PC-3 (cell line): ENCODE results near the gene NTHL1. TPM values are rescaled to one million over a fixed set of nuclear protein-coding genes. Genes with fewer than 3 reads are reported as not detected.

ENCODE experiments used
- ATAC-seq: fragments of 200-7000 bp; cut with Tn5 transposase; 2 replicates; pipeline ENCODE4 v1.9.1; 2020; ENCODE audit warnings: mild to moderate bottlenecking, moderate library complexity
- BruUV-seq: library from RNA; stranded (reverse); fragments of 400-500 nt; replicated peaks from 2 replicates; lab custom pipeline; 2021; lab: Mats Ljungman, UMichigan
- CTCF ChIA-PET: fragments of 300-600 bp; sonication (Branson Sonifier 250); formaldehyde crosslinking; loops from one replicate; lab custom pipeline; 2022; ENCODE audit warnings: antibody characterized with exemption; lab: Charles Lee
- POLR2A ChIA-PET: fragments of 300-600 bp; sonication (Branson Sonifier 250); formaldehyde crosslinking; loops from one replicate; lab custom pipeline; 2022; ENCODE audit warnings: antibody characterized with exemption; ENCODE audit not compliant: unreplicated experiment; lab: Charles Lee
- DNase-seq: peaks from one replicate; pipeline ENCODE4 v3.0.0-alpha.2; 2015
- H2AFZ ChIP-seq: fragments of 300-600 bp; sonication (generic); 2 replicates; pipeline ENCODE4 v1.6.0; 2016; ENCODE audit warnings: antibody characterized with exemption, low read length
- H3F3A ChIP-seq: fragments of 300-600 bp; sonication (generic); one replicate; pipeline ENCODE4 v1.6.0; 2017; ENCODE audit warnings: antibody characterized with exemption, low read length, control low read depth, mild to moderate bottlenecking; ENCODE audit not compliant: unreplicated experiment
- H3K27ac ChIP-seq: fragments of 300-600 bp; sonication (generic); 2 replicates; pipeline ENCODE4 v1.5.1; 2016; ENCODE audit warnings: mild to moderate bottlenecking, low read length
- H3K27me3 ChIP-seq: fragments of 300-600 bp; sonication (generic); 2 replicates; pipeline ENCODE4 v1.6.1; 2016; ENCODE audit warnings: low read length, mixed read lengths
- H3K36me3 ChIP-seq: fragments of 300-600 bp; sonication (generic); 2 replicates; pipeline ENCODE4 v1.6.1; 2016; ENCODE audit warnings: low read depth, mixed run types, low read length, mixed read lengths
- H3K4me1 ChIP-seq: fragments of 300-600 bp; sonication (generic); 2 replicates; pipeline ENCODE4 v1.5.1; 2016; ENCODE audit warnings: low read length; ENCODE audit not compliant: insufficient read depth
- H3K4me2 ChIP-seq: fragments of 300-600 bp; sonication (generic); 2 replicates; pipeline ENCODE4 v1.6.0; 2016; ENCODE audit warnings: low read length
- H3K4me3 ChIP-seq: fragments of 300-600 bp; sonication (generic); 2 replicates; pipeline ENCODE4 v1.5.1; 2016; ENCODE audit warnings: mild to moderate bottlenecking, low read length, mixed read lengths
- H3K79me2 ChIP-seq: fragments of 300-600 bp; sonication (generic); 2 replicates; pipeline ENCODE4 v1.6.1; 2017; ENCODE audit warnings: low read length, mixed read lengths
- H3K9ac ChIP-seq: fragments of 300-600 bp; sonication (generic); 2 replicates; pipeline ENCODE4 v1.6.0; 2016; ENCODE audit warnings: mild to moderate bottlenecking, low read length
- H3K9me2 ChIP-seq: fragments of 300-600 bp; sonication (generic); replicated peaks from 2 replicates; pipeline ENCODE4 v1.6.1; 2016; ENCODE audit warnings: mixed run types, low read length, mixed read lengths
- H3K9me3 ChIP-seq: fragments of 300-600 bp; sonication (generic); 2 replicates; pipeline ENCODE4 v1.6.1; 2016; ENCODE audit warnings: low read length, mixed read lengths
- H4K20me1 ChIP-seq: fragments of 300-600 bp; sonication (generic); 2 replicates; pipeline ENCODE4 v1.6.1; 2016; ENCODE audit warnings: low read length, mixed read lengths
- EZH2 ChIP-seq: fragments of 300-600 bp; sonication (generic); IDR thresholded peaks from one replicate; pipeline ENCODE4 v1.6.1; 2017; ENCODE audit warnings: antibody characterized with exemption, mild to moderate bottlenecking, low read length; ENCODE audit not compliant: unreplicated experiment
- EZH2phosphoT487 ChIP-seq: fragments of 300-600 bp; sonication (generic); IDR thresholded peaks from 2 replicates; pipeline ENCODE4 v1.6.1; 2018; ENCODE audit warnings: mild to moderate bottlenecking, antibody characterized with exemption, low read length, borderline replicate concordance
- intact Hi-C: fragments of 100-400 bp; cut with micrococcal nuclease; formaldehyde crosslinking; loops from 2 replicates; pipeline ENCODE4 v1.9.0; 2023
- total RNA-seq: library from RNA; depleted of rRNA; stranded (reverse); fragments of >200 nt; gene quantifications from 2 replicates; pipeline ENCODE4 v1.2.3, GENCODE V29; 2014
- TF ChIP-seq, protein P1 (sequence below): fragments of 300-600 bp; sonication (generic); conservative IDR thresholded peaks from 2 replicates; pipeline ENCODE4 v1.5.1; 2017; ENCODE audit warnings: antibody characterized with exemption, low read depth, mild to moderate bottlenecking, low read length

Gene NTHL1
- total RNA-seq, 1 experiment from 2014 or later = 90.1 TPM

DNA sequence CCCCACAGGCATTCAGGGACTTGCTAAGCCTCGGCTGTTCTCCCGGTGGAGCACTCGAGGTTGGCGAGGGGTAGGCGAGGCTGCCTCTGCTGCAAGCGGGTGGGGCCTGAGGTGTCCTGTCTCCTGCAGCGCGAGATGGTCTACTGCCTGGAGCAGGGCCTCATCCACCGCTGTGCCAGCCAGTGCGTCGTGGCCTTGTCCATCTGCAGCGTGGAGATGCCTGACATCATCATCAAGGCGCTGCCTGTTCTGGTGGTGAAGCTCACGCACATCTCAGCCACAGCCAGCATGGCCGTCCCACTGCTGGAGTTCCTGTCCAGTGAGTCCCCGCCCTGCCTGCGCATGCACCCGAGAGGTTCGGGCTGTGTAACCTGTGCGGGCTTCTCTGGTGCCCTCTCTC lies 26.4 kb upstream of the NTHL1 start:
- Histone ChIP-seq H3K9me2 (no peaks in the 10 kb centered on the region), H3K4me3 (no peak overlapping the region), H3K4me1 (no peaks in the 10 kb centered on the region), H3K79me2 (no peaks in the 10 kb centered on the region), H2AFZ (no peak overlapping the region), H4K20me1 (no peaks in the 10 kb centered on the region), H3K27ac (no peak overlapping the region), H3K9ac (no peak overlapping the region), H3K27me3 (no peaks in the 10 kb centered on the region), H3K4me2 (no peak overlapping the region), H3F3A (no peaks in the 10 kb centered on the region), H3K36me3 (no peaks in the 10 kb centered on the region; the same call in 1 of the 2 replicates), H3K9me3 (no peaks in the 10 kb centered on the region)
- no TSS peak for BruUV-seq
- ATAC-seq (no peak), DNase-seq (no peak)
- CTCF ChIA-PET = no interaction called here
- TF ChIP-seq, protein P1, sequence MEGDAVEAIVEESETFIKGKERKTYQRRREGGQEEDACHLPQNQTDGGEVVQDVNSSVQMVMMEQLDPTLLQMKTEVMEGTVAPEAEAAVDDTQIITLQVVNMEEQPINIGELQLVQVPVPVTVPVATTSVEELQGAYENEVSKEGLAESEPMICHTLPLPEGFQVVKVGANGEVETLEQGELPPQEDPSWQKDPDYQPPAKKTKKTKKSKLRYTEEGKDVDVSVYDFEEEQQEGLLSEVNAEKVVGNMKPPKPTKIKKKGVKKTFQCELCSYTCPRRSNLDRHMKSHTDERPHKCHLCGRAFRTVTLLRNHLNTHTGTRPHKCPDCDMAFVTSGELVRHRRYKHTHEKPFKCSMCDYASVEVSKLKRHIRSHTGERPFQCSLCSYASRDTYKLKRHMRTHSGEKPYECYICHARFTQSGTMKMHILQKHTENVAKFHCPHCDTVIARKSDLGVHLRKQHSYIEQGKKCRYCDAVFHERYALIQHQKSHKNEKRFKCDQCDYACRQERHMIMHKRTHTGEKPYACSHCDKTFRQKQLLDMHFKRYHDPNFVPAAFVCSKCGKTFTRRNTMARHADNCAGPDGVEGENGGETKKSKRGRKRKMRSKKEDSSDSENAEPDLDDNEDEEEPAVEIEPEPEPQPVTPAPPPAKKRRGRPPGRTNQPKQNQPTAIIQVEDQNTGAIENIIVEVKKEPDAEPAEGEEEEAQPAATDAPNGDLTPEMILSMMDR = no peak
- TF ChIP-seq EZH2phosphoT487 (no peak), EZH2 (no peak)
- intact Hi-C loops = no loop called here
- POLR2A ChIA-PET = no interaction called here

DNA sequence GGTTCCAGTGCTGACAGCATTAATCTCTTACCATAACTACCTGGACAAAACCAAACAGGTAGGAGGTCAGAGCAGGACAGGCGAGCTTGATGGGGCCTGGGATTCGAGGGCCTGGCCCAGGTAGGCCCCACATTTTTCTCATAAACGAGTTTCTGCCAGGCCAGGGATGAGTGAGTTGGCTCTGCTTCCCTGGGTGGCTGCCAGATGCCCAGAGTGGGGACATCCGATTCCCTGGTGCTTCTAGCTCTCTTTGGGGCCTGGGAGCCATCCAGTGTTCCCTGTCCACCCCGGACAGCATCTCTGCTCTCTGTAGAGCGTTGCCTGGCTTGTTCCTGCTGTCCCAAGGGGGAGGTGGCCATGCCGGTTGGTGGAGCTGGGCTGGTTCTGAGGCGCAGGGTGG lies 25.3 kb upstream of the NTHL1 start:
- TF ChIP-seq EZH2 (no peak), EZH2phosphoT487 (no peak)
- TF ChIP-seq, protein P1 = no peak
- H2AFZ ChIP-seq = no peak overlapping the region
- no peaks in the 10 kb centered on the region for H3F3A ChIP-seq
- ATAC-seq = no peak
- H3K4me2 ChIP-seq = no peak overlapping the region
- no peaks in the 10 kb centered on the region for H4K20me1 ChIP-seq
- no TSS peak for BruUV-seq
- intact Hi-C loops = no loop called here
- H3K4me1 ChIP-seq = no peaks in the 10 kb centered on the region
- no peak for DNase-seq
- no peak overlapping the region for H3K4me3 ChIP-seq
- no peaks in the 10 kb centered on the region for H3K27me3 ChIP-seq
- POLR2A ChIA-PET = no interaction called here
- CTCF ChIA-PET = no interaction called here
- H3K9me3 ChIP-seq = no peaks in the 10 kb centered on the region
- H3K9me2 ChIP-seq = no peaks in the 10 kb centered on the region
- no peak overlapping the region for H3K9ac ChIP-seq
- no peaks in the 10 kb centered on the region; the same call in 1 of the 2 replicates for H3K36me3 ChIP-seq
- no peaks in the 10 kb centered on the region for H3K79me2 ChIP-seq
- H3K27ac ChIP-seq = no peak overlapping the region

- H3F3A ChIP-seq = no peaks in the 10 kb centered on the region
- H3K9me3 ChIP-seq = no peaks in the 10 kb centered on the region
- DNase-seq (no peak), ATAC-seq (no peak; the same call in 1 of the 2 replicates)
- TF ChIP-seq EZH2 (no peak), EZH2phosphoT487 (no peak)
- TF ChIP-seq, protein P1 = no peak
- no peaks in the 10 kb centered on the region for H3K79me2 ChIP-seq
- H4K20me1 ChIP-seq = no peaks in the 10 kb centered on the region
- no peak overlapping the region for H3K4me3 ChIP-seq
- intact Hi-C loops = no loop called here
- no peaks in the 10 kb centered on the region for H3K9me2 ChIP-seq
- H3K4me1 ChIP-seq = no peaks in the 10 kb centered on the region
- no TSS peak for BruUV-seq
- no peaks in the 10 kb centered on the region for H3K27me3 ChIP-seq
- H3K36me3 ChIP-seq = no peaks in the 10 kb centered on the region; the same call in 1 of the 2 replicates
- POLR2A ChIA-PET = no interaction called here
- H3K27ac ChIP-seq = no peak overlapping the region
- no peak overlapping the region for H3K4me2 ChIP-seq
- H3K9ac ChIP-seq = no peak overlapping the region
- H2AFZ ChIP-seq = no peak overlapping the region
- CTCF ChIA-PET = no interaction called here
Measured at GRCh38 chr16:2071454-2072202, 24.0 kb upstream of the NTHL1 start.
